A549 treated with DMSO at 1 μM for 4 hours (cell line): Measurements from ENCODE around the gene WDR44. TPM values are rescaled to one million over a fixed set of nuclear protein-coding genes. Genes with fewer than 3 reads are reported as not detected.

Experiments used
- total RNA-seq: library from RNA; stranded (reverse); fragments of 200-300 nt; extraction: Qiagen RNA extraction; gene quantifications from 5 replicates; pipeline ENCODE4 v1.2.3, GENCODE V29; 2022; ENCODE audit warnings: low read depth

Gene WDR44, protein sequence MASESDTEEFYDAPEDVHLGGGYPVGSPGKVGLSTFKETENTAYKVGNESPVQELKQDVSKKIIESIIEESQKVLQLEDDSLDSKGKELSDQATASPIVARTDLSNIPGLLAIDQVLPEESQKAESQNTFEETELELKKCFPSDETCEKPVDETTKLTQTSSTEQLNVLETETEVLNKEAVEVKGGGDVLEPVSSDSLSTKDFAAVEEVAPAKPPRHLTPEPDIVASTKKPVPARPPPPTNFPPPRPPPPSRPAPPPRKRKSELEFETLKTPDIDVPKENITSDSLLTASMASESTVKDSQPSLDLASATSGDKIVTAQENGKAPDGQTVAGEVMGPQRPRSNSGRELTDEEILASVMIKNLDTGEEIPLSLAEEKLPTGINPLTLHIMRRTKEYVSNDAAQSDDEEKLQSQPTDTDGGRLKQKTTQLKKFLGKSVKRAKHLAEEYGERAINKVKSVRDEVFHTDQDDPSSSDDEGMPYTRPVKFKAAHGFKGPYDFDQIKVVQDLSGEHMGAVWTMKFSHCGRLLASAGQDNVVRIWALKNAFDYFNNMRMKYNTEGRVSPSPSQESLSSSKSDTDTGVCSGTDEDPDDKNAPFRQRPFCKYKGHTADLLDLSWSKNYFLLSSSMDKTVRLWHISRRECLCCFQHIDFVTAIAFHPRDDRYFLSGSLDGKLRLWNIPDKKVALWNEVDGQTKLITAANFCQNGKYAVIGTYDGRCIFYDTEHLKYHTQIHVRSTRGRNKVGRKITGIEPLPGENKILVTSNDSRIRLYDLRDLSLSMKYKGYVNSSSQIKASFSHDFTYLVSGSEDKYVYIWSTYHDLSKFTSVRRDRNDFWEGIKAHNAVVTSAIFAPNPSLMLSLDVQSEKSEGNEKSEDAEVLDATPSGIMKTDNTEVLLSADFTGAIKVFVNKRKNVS
- total RNA-seq: 10.8 to 16.7 TPM (median 13.2 TPM) in 5 replicates

GRCh38 chrX:118345464-118346257 lies at the start of gene WDR44:
Gene WDR44, plus strand, starts transcription at chrX:118346106. Its CDS starts 398 bp downstream, at chrX:118346504.

GRCh38 chrX:118495061-118495921 lies 149.4 kb downstream of the WDR44 start, which contains the start of gene DOCK11:
Gene DOCK11, plus strand, starts transcription at chrX:118495815. Its CDS starts 157 bp downstream, at chrX:118495972.

Other genes with a start within 250 kb of the WDR44 start
- gene KLHL13, start 229.3 kb upstream of the WDR44 start, total RNA-seq: 0.30 to 0.37 TPM (median 0.34 TPM) in 5 replicates
- gene DOCK11, start 149.7 kb downstream of the WDR44 start, total RNA-seq: 4.1 to 9.2 TPM (median 6.8 TPM) in 5 replicates